Esophagus muscularis mucosa (tissue), 4 donors: Measurements from ENCODE around the gene KCNH3.

Experiments
- EP300 ChIP-seq: sonication (generic); formaldehyde crosslinking; IDR thresholded peaks from one replicate; pipeline ENCODE4 v1.6.1; 2017; ENCODE audit warnings: antibody characterized with exemption
- POLR2A ChIP-seq: fragments of 450-650 bp; IDR thresholded peaks from one replicate; pipeline ENCODE4 v1.6.1; 2017; ENCODE audit warnings: antibody characterized with exemption, moderate library complexity, mild to moderate bottlenecking, low read depth
- TF ChIP-seq, protein P1 (sequence below), 3 experiments: fragments of 200-600 bp in 2 of 3; fragments of 450-650 bp in 1 of 3; sonication (generic) in 2 of 3; IDR thresholded peaks; one replicate each; pipeline ENCODE4 v1.5.1; 2017 to 2019; ENCODE audit warnings: antibody characterized with exemption in 3 of 3, mild to moderate bottlenecking in 2 of 3, moderate library complexity in 1 of 3

DNA sequence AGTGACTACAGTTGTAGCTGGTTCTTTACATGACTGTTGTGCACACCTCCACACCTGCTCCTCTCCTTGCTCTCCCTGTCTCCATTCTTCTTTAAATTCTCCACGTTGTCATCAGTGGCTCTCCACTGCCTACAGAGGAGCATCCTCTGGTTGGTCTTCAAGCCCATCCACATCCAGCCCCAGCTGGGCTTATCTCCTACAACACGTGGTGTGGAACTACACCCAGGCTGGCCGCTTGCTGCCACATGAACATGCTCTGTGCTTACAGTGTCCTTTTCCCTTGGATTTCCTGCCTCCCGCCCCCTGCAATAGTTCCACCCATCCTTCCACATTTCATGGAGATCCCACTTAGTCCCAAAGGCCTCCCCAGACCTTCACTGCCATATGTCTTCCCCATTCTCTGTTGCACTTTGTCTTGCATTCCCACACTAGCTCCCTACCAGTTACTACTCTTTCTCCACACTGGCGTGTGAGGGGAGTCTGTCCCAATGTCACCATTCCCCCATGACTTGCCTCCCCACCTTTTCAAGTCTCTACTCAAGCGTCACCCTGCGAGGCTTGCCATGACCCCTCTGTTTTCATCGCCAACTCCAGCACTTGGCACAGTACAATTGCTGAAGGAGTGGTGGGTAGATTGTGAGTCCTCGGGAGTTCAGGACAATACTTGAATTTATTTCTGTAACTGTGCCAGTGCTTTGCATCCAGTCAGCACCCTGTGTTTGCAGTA lies 38.9 kb downstream of the KCNH3 start:
- TF ChIP-seq EP300: no peak
- no peak for TF ChIP-seq POLR2A
- TF ChIP-seq, protein P1, sequence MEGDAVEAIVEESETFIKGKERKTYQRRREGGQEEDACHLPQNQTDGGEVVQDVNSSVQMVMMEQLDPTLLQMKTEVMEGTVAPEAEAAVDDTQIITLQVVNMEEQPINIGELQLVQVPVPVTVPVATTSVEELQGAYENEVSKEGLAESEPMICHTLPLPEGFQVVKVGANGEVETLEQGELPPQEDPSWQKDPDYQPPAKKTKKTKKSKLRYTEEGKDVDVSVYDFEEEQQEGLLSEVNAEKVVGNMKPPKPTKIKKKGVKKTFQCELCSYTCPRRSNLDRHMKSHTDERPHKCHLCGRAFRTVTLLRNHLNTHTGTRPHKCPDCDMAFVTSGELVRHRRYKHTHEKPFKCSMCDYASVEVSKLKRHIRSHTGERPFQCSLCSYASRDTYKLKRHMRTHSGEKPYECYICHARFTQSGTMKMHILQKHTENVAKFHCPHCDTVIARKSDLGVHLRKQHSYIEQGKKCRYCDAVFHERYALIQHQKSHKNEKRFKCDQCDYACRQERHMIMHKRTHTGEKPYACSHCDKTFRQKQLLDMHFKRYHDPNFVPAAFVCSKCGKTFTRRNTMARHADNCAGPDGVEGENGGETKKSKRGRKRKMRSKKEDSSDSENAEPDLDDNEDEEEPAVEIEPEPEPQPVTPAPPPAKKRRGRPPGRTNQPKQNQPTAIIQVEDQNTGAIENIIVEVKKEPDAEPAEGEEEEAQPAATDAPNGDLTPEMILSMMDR (IDR thresholded peaks at IDR 0.05): no peak
